DMS 273 (cell line): Measurements from ENCODE around the gene SLC4A2.
A peak's percentile ranks its signal among the peaks of the same experiment; 100 is the strongest.

Experiments used
- DNase-seq: peaks from one replicate; lab custom pipeline; 2025; ENCODE audit not compliant: unreplicated experiment; lab: John Stamatoyannopoulos, UW

Gene SLC4A2

DNA sequence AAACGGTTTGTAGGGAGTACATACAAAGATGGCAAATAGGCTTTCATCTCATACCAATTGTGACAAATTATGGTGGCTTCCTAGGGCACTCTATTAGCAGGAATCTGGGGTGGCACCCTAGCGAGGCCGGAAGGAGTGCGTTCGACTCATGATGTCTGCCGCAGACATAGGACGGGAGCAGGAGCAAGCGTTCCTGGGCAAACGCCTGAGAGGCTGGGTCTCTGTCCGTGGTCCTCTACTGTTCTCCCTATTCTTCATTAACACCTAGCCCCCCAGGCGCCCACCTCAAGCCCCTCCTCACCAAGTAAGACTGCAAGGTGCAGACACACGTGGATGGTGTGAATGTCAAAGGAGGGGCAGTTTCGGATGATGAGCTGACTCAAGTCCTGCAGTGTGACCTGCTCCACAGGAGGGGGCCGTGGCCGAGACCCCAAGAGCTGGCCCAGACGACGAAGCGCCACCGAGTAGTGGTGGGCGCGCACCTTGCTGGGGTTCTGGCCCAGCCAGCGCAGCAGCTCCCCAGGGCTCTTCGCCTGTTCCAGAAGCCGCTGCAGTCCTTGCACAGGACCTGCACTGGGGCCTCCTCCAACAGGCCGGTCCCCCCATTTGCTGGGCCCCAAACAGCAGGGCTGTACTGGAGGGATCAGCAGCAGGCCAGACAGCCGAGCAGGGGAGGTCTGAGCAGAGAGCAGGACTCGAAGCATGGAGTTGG lies 20.0 kb downstream of the SLC4A2 start:
- DNase-seq = no peak

DNA sequence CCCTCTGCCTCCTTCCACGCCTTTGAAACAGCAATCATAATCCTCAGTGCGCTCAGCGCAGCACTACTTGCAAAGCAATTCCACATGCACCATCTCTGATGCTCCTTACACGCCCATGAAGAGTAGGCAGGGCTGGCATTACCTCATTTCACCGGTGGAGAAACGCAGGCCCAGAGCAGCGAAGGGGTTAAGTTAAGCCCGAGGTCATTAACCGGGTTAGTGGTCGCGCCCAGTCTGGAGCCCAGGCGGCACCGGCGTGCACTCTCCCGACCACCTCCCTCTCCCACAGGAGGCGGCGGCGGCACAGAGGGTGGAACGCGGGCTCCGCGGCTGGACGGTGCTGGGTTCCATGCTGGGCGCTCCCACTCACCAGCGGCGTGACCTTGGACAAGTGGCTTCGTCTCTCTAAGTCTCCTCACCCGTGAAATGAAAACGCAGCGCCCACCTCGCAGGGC lies 20.7 kb downstream of the SLC4A2 start:
- DNase-seq = peak; percentile 68

DNA sequence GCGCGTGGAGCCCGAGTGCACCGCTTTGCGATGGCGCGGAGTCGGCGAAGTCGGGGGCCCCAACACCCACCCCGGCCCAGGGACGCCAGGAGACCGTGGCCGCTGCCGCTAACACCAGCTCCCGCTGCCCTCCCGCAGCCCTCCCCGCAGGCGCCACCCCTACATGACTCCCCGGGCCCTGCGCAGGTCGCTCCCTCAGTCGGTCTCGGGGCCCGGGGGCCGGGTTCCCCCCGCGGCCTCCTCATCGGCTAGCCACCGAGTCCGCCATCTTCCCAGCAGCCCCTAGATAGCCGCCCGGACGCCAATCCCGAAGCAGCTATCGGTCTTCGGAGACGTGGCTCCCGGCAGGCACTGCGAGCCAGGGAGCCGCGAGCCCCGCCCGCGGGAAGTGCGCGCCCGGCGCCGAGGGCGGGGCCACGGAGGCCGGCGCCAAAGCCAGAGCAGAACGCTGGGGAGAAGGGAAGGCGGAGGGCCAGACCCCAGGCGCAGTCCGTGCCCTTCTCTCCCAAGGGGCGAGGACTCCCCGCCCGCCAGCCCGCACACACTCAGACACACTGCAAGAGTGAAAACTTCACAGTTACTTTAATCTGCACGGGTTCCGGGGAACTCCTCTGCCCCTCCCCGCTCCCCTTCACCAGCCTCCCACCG lies 21.3 kb downstream of the SLC4A2 start, which contains the start of gene FASTK:
TSS of gene FASTK (minus strand) at position 288 of the 648 bp plus-strand sequence. CDS start at position 245, 43 bp downstream.
- DNase-seq = peak; percentile 98

DNA sequence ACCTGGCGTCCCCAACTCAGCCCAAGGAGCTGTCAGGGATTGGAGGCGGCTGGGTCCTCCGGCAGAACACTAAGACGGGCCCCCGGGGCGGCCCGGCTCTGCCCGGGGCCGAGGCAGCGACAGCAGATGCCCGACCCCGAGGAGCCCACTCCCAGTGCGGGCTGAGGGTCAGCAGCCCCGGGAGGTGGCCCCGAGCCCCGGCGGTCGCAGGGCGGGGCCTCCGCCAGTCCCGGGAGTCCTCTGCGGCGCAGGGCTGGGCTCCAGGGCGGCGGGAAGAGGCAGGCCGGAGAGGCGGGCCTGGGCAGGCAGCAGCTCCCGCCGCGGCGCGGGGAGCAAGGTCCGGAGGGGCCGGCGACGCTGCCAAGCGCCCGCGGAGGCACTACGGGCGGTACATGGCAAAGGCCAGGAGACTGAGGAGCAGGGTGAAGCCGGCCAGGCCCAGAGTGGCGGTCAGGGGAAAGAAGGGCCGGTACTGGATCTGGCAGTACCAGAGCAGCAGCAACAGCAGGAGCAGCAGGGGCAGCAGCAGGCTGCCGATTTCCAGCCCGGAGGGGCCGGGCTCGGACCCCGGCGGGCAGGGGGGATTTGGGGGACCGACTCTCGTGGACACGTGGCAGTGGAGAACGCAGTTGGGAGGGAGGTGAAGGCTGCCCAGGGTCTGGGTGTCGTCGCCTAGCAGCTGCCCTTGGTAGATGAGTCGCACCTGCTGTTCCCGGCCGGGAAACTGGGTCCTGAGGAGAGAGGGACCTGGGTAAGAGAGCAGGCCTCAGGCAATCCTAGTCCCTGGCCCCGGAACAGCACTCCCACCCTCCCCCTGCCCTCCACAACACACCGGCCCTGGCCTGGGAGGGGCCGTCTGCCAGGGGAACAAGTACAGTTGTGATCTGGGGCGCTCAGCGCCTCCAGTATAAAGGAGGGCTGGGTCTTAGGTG lies 22.0 kb downstream of the SLC4A2 start:
- peak; percentile 85 for DNase-seq

DNA sequence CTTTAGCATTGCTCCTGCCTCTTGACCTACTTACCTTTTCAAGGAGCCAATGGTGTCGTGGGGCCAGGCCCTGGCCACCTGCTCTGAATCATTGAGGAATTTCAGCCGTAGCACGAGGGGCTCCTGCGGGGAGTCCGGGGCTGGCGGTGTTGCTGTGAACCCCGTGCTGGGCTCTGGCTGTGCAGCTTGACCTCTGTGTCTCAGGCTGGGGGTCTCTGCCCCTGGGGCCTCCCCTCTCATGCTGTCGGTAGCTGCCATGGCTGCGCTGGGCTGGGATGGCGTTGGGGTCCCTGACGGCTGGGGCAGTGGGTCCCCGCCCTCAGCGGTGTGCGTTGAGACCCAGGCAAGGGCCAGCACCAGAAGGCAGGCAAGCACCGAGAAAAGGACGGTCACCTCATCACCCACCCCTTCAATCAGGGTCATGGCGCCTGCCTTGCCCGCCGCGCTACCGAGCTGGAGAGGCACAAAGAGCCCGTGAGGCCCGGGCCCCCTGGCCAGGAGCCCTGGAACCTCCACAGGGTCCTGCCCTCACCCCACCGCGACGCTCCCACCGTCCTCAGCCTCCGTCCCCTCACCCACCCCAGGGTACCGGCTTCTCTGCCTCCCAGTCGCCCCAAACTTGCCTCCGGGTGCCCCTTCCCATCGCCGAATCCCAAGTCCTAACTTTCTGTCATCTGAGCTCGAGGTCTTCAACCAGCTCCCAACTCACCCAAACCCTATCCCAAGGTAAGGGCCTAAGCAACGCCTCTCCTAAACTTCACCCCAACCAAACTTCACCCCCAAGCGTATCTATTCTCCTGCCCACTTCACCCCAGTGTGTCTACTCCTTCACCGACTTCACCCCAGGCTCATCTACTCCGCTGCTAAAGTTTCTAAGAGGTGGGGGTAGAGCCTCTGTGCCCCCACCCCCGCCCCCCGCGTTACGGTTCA lies 23.0 kb downstream of the SLC4A2 start:
- DNase-seq = no peak

DNA sequence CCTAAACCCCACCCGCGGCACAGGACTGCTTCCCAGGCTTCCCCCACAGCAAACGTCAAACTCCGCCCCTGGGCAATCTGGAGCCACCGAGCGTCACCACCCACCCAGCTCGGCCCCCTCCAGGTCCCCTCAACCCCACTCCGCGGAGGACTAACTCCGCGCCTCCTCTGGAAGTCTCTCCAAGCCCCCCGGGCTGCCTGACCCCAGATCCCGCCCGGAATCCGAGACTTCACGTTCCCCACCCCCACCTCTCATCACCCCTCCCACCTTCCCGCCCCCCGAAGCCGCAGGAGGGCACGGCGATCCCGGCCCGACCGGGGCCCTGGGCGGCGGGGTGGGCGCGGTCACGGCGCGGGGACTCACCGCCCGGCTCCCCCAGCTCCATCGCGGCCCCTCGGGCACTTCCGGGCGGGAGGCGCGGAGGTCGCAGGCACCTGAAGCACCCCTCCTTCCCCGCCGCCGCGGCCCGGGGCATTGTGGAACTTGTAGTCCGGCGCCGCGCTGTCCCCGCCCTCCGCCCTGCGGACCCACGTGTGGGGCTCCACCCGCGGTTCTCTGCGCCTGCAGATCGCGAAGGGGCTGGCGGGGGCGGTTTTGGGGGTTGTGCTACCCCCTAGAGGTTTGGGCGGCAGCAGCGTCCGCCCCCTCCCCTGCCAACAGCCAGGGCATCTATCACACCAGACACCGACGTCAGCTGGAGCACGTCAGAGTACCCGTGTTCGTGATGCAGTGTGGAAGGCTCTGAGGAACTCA lies 23.9 kb downstream of the SLC4A2 start, which contains the start of gene TMUB1:
TSS of gene TMUB1 (minus strand) at position 423 of the 753 bp plus-strand sequence. CDS start 930 bp downstream, outside the sequence.
- DNase-seq = peak; percentile 91

DNA sequence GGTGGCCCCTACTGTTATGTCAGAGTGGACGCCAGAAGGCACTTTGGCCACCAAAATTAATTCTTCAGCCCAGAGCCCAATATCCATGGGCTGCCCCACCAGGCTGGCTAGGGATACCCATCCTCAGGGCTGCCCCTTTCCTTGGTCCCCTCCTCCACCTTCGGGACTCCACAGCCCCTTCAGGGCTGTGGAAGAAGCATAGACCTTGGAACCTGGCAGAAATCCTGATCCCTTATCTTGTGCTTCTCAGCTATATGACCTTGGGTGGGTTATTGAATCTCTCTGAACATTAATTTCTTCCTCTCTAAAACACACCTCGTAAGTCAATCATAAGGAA lies 24.4 kb downstream of the SLC4A2 start:
- DNase-seq = peak; percentile 65

DNA sequence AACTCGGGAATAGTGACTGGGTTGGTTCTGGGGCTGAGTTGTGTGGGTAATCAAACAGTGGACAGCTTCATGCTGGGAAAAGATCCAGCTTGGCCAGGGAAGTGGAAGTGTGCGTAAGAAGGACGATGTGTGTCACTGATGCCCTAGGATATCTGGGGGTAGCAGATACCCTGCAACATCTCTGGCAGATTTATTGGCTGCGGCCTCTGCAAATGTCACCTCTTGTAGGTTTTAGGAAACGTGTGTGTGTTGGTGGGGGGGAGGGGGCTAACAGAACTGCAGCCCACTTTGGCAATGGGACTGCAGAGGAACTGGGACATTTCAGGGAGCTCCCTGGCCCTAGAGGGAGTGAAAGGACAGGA lies 25.9 kb downstream of the SLC4A2 start:
- no peak for DNase-seq

DNA sequence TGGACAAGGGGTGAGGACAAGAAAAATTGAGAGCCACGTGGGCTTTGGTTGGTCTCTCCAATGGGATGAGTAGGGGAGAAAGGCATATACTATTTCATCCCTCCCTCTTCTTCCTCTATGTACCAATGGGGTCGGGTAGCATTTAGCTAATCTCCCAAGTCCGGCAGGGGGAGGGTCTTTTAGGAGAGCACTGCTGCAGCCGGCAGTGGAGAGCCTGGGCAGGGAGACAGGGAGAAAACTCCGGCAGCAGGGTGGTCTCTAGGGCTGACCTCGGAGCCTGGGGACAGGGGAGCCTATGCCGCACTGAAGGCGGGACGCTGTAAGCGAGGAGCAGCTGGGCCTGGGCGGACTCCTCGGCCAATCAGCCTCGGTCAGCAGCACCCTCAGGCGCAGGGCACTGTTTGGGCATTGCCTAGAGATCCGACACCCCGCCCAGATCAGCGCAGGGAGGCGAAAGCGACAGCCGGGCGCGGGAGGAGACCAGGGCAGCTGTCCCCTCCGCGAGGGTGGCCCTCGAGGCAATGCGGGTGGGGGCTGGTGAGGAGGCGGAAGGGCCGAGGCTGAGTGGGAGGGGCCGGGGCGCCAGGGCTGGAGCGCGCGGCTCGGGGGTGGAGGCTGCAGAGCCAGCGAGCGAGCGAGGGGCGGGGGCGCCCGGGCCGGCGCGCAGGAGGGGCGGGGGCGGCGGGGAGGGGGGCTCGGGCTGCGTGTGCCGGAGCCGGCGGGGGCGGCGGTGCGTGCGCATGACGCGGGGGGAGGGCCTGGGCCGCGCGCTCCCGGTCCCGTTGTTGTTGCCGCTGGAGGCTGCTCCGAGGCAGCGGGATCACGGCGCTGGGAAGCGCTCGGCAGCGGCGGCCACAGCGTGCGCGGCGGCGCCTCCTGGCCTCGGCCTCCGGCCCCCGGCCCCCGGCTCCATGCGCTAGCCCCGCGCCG lies 26.6 kb downstream of the SLC4A2 start, which contains the start of gene AGAP3:
TSS of gene AGAP3 (plus strand) at position 785 of the 930 bp plus-strand sequence. CDS start 267 bp downstream, outside the sequence.
- DNase-seq = peak; percentile 95

DNA sequence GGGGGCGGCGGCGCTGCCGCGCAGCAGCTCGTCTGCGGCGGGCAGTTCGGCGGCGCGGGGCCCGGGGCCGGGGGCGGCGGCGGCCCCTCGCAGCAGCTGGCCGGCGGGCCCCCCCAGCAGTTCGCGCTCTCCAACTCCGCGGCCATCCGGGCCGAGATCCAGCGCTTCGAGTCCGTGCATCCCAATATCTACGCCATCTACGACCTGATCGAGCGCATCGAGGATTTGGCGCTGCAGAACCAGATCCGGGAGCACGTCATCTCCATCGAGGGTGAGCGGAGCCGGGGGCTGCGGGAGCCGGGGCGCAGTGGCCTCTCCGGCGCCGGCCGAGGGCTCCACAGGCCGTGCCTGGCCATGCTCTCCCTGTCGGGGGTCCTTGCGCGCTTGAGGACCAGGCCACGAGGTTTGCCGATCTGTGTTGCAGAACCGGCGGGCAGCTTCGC lies 27.4 kb downstream of the SLC4A2 start:
- DNase-seq = peak; percentile 80

DNA sequence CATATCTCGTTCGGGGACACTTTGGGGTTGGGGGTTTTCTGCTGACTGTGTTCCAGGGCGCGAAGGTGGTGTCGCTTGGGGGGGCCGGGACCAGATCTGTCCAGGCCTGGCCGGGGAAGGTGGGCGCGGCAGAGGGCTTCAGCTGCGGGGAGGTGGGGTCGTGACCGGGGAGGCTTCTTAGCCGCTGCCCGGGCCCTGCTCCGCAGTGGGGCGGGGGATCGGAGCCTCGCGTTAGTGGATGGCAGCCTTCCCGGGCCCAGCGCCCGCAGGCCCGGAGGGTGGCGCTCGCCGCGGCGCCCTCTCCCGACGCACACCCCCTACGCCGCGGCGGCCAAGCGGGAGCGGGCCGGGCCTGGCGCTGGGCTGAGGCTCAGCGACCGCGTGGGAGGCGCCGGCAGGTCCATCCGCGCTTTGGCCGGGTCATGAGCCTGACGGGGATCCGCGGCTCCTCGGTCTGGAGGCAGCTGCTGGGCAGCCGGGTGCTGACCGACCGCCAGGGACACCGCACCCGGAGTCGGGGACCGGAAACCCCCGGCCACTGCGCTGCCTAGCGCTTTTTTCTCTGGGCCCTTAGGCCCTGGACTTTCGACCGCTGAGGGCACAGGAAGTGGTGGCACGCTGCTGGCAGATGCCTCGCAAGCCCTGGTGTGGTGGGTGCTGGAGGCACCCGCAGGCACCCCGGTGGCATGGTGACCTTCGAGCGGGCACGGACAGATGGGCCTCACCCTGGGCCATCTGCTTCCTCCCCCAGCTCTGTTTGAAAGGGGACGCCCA lies 28.0 kb downstream of the SLC4A2 start:
- peak; percentile 97 for DNase-seq

DNA sequence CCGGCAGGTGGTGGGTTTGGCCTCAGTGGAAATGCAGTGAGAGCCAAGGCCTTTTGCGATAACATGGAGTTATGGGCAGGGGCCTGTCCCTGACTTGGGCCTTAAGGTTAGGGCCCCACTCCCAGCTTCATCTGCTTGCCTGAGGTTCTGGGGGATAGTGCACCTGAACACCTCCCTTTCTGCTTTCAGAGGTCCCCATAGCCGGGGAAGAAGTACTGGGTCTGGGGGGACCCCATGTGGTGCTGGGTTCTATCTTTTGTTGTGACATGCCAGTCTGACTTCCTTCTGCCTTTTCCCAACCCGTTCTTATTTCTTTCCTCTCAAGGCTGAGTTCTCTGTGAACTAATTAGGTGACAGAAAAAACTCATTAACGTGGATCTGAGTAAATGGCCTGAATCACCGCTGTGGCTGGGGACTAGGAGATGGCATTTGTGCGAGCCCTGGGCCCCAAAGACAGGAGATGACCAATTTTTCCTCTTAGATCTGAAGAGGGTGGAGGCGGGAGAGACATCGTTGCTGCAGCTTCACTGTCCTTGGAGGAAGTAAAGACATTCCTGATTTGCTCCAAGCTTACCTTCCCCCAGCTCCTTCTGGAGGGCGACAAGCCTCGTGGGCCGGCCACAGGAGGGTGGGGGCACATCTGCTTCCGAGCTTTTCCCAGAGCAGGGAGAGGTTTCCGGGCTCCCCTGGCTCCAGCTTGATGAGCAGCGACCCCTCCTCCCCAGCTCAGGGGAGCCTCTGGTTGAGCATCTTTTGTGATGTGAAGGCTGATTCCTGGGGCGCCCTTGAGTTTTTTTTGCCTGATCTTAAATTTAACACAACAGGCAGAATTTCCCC lies 28.8 kb downstream of the SLC4A2 start:
- peak; percentile 81 for DNase-seq

DNA sequence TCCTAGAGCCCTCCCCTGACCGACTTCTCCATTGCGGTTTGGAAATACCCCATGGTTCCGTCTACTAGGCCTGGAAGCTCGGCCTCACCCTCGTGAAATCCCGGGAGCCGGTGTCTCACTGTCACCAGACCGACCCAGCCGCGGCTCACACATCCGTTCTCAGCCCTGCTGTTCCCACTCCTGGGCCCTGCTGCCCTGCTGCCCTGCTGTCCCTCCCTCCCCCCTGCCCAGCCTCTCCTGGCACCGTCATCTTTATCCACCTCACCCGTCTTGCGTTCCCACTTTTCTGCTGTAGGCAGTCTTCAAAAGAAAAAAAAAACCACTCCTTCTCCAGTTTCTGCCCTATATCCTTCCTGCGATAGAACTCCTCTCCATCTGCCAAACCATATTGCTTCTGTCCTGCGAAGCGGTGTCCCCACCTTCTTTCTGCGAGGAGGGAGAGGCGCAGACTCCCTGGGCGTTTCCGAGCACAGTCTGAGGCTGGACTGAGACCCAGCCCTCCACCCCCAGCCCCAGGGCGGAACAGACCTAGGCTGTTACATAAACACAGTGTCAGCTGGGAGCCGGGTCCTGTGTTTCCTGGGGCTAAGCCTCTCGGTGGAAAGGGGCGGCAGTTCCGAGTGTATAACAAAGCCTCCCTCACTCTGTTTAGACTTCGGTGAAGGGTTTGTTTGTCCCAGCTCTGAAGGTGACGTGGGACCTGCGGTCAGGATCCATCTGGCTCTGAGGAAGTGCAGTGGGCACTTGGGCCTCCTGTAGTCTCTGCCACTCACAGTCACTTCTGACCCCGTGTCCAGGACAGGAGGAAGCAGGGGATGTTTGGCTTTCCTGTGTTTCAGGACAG lies 29.7 kb downstream of the SLC4A2 start:
- DNase-seq = peak; percentile 97

DNA sequence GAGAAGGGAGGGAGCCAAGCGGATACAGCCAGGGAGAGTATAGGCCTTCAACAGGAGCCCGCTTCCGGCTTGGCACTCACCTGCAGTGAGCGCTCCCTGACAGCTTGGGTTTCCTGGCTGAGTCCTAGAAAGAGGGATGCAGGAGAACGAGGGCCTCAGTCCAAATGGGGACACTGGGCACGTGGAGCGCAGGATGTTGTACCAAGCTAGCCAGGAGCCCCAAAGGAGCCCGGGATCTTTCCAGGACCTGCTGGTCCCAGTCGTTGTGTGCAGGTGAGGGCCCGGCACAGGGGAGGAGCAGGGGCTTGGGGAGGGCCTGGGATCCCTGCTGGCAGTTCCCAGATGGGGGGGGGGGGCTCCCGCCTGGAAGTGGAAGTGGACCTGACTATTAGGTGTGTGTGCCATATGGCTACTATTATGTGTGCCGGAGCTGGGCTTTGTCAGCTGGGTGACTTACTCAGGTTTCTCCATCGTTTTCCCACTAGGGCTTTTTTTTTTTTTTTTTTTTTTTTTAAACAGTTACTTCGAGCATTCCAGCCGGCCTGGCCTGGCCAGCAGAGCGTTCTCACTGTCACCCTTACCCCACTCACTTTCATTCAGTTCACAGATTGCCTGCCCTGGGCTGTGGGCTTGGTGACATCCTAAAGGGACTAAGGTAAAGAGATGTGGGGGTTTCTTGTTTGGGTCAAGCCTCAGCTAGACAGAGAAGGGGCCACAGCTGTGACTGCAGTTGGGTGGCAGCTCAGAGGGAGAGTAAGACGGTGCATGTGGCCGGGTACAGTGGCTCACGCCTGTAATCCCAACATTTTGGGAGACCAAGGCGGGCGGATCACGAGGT lies 30.7 kb downstream of the SLC4A2 start:
- peak; percentile 89 for DNase-seq

DNA sequence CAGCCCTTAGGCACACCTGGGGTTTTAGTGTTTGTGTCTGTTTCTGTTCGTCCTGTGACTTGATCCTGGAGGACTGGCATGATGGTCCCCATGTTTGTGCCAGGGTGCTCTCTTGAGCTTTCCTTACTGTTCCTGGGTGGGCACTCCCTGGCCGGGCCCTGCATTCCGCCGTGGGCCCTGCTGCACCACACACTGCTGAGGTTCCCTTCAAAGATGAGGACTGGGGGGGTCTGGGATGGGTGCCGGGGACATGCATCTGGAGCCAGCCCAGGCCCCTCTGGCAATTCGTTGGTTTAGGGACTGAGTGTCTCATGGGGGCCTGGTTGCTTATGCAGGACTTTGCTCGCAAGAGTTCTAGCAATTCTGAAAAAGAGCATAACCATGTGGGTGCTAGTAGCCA lies 31.6 kb downstream of the SLC4A2 start:
- no peak for DNase-seq
